DMS114 treated with DMSO at 0.1 percent for 48 hours (cell line): ENCODE data around the gene L2HGDH.
A peak's percentile ranks its signal among the peaks of the same experiment; 100 is the strongest.
"Not testable (repeated sequence)": the region's sequence is repeated elsewhere in the genome, so short reads cannot be mapped to it uniquely, and the experiment has no call there.

Experiments used
- DNase-seq: peaks from one replicate; lab custom pipeline; 2025; ENCODE audit not compliant: unreplicated experiment; lab: John Stamatoyannopoulos, UW

The L2HGDH gene

DNA sequence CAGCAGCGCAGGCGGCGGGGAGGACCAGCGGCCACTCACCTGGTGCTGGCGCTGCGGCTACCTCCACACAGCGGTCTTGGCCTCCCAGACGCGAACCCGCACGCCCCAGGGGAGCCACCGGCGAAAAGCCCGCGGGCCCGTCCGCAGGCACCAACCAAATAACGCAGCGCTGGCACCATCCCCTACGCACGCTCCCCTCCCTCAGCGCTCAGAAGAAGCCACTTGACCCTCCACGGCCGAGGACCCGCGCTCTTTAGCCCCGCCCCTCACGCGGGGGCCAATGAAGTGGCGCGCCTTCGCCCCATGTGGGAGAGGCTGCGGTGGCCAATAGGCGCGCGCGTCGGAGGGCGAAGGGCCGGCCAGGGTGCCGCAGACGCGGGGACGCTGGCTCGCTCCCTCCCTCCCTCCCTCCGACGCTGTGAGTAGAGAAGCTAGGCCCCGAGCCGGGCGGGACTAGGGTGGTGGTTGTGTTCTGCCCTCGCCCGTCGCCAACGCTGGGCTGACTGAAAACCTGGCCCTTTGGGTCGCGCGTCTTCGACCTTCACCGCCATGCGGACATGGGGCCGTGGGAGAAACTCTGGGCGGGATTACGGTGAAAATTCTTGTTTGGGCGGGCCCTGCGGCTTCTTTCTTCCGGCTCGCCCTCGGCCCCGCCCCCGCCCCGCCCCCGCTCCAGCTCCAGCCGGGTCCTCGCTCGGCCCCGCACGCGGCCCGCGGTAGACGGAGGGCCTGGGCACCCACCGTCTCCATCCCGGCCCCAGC, at the start of gene L2HGDH, which contains the start of gene DMAC2L:
Gene L2HGDH, minus strand, starts transcription at position 258 of the 762 bp plus-strand sequence. Its CDS starts 79 bp downstream, at position 179.
Gene DMAC2L, plus strand, starts transcription at position 353 of the 762 bp plus-strand sequence. CDS start 9,164 bp downstream, outside the sequence.
- DNase-seq = peak; percentile 83

GRCh38 chr14:50360851-50361250, 48.8 kb upstream of the L2HGDH start:
- DNase-seq = no peak

GRCh38 chr14:50360093-50360492, 48.1 kb upstream of the L2HGDH start:
- DNase-seq = no peak

GRCh38 chr14:50359631-50360030, 47.6 kb upstream of the L2HGDH start:
- no peak for DNase-seq

- DNase-seq = no peak
These were observed 45.8 kb upstream of the L2HGDH start for GRCh38 chr14:50357753-50358395.

DNA sequence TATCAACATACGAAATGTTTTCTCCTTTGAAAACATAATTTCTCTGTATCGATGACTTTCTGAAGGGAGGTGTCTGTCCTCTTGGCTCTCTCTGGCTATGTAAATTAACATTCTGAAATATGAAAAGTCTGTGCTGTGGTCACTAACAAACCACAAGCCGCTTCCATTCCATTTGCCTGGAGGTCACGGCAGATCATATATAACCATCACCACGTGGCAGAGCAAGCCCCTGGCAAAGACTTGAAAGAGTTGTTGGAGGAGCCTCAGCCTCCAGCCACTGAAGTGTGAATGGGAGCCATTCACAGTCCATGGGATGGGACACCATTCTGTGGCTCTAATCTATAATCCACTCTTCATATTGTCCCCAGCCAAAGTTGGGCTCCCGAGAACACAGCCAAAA, 45.1 kb upstream of the L2HGDH start:
- DNase-seq = no peak

GRCh38 chr14:50356283-50356682, 44.3 kb upstream of the L2HGDH start:
- DNase-seq = not testable (repeated sequence)

- no peak for DNase-seq
These were observed 43.7 kb upstream of the L2HGDH start for GRCh38 chr14:50355692-50356091.

GRCh38 chr14:50354527-50354926, 42.5 kb upstream of the L2HGDH start:
- DNase-seq = no peak

DNA sequence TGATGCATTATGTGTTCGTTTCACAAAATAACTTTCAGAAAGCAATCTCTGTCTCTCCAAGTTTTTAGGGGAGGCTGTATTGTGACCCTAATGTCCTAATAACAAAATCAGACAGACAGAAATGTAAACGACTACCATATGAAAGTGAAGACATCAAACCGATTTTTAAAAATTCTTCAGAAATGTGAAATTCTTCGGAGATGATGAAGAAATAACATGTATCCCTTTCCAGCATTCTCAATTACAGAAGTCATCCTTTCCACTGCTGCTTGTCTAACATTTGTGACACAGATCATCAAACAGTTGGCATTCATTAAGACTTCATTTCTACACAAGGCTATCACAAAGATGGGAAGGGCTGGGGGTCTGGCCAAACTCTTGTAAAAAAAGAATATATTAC, 41.1 kb upstream of the L2HGDH start:
- no peak for DNase-seq

- no peak for DNase-seq
These were observed 40.6 kb upstream of the L2HGDH start for GRCh38 chr14:50352584-50352983.

GRCh38 chr14:50350975-50351374, 38.9 kb upstream of the L2HGDH start:
- no peak for DNase-seq

- DNase-seq = no peak
These were observed 36.9 kb upstream of the L2HGDH start for GRCh38 chr14:50348933-50349332.

DNA sequence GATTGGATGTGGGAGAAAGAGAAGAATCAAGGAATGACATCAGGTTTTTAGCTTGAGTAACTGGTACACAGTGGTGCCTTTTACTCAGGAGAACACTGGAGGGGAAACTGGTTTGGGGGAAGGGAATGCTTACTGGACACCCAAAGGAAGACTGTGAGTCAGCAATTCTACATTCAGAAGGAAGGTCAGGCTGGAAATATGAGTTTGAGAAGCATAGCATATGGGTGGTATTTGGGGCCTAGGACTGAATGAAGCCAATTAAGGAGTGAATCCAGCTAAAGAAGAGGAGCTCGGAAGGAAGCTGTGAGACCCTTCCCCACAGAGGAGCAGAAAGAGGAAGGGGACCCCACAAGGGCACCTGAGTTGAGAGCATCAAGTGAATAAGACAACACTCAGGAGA, 35.5 kb upstream of the L2HGDH start:
- no peak for DNase-seq

DNA sequence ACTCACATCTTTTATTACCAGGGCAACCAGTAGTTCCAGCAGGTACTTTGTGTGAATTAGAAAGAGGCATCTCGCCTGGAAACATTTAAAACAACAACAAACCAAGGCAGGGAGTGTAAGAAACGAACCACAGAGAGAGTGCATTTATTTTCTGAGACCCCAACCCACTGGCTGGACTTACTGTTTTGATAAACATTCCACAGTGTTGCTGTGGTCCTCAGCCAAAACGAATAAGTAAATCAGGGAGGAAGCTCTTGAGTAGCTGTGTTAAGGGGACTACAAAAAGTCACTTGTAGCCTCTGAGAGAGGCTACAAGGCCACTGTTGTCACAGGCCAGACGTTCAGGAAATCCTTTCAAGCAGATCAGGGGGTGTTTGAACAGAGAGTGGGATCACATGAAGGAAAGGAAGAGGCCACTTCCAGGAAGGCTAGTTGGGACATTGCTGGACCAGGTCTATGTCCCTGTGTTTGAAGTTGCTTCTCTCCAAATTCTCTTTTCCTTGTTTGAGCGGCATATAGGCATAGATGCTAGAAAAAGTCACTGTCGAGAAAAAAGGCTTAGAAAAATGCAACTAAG, 33.9 kb upstream of the L2HGDH start:
- DNase-seq = no peak

GRCh38 chr14:50344876-50345563, 33.0 kb upstream of the L2HGDH start:
- DNase-seq = no peak

- no peak for DNase-seq
These were observed 32.2 kb upstream of the L2HGDH start for GRCh38 chr14:50344116-50344775.

- no peak for DNase-seq
These were observed 31.4 kb upstream of the L2HGDH start for GRCh38 chr14:50343434-50343833.

DNA sequence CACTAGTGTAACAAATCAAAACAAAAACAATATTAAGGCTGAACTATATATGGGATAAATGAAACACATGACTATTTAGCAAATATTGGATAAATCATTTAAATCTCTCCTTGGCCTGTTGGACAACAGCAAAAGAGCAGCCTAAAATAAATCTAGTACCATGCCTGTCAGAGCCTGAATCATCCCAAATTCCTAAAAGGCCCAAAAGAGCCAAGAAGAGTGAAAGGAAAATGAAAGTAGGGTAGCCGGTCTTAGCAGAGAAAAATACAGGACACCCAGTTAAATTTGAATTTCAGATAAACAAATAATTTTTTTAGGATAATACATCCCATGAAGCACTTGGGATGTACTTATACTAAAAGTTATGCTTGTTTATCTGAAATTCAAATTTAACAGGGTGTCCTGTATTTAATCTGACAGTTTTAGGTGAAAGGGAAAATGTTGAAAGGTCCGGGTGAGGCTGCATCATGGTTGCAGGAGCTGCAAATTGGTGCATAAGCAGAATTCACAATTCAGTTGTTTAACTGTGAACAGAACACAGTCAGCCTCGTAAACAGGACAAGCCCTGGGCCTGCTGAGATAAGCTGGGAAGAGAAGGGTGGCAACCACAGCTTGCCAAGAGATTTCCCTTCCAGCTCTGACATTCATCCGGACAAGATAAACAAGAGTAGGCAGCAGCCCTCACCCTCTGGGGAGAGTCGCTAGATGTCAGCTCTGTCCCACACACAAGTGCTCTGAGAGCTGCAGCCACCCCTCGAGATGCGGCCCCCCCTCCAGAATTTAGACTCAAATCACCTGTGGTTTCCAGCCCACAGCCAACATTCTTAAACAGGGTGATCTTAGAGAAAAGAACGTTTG, 30.4 kb upstream of the L2HGDH start:
- no peak for DNase-seq

DNA sequence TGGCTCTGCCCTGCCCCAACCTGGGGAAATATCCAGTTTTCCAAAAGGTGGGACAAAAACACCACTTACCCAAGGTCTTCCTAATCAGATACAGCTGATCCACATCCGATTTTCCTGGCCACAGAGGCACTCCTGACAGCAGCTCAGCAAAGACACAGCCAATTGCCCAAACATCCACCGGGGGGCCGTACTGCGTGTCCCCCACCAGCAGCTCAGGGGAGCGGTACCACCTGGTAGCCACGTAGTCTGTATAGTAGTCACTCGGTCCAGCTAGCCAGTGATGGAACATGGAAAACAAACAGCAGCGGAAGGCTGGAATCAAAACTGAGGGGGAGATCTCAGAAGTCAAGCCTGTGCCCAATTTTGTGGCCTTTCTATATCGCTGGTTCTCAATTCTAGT, 28.9 kb upstream of the L2HGDH start:
- no peak for DNase-seq
